Measurements from ENCODE around the gene GID4. TPM values are rescaled to one million over a fixed set of nuclear protein-coding genes. Genes with fewer than 3 reads are reported as not detected.

The GID4 gene
- 9.7 TPM for polyA plus RNA-seq (2013, experiment 1 of 2)
- polyA plus RNA-seq (2013, experiment 2 of 2), result 10.5 TPM

DNA sequence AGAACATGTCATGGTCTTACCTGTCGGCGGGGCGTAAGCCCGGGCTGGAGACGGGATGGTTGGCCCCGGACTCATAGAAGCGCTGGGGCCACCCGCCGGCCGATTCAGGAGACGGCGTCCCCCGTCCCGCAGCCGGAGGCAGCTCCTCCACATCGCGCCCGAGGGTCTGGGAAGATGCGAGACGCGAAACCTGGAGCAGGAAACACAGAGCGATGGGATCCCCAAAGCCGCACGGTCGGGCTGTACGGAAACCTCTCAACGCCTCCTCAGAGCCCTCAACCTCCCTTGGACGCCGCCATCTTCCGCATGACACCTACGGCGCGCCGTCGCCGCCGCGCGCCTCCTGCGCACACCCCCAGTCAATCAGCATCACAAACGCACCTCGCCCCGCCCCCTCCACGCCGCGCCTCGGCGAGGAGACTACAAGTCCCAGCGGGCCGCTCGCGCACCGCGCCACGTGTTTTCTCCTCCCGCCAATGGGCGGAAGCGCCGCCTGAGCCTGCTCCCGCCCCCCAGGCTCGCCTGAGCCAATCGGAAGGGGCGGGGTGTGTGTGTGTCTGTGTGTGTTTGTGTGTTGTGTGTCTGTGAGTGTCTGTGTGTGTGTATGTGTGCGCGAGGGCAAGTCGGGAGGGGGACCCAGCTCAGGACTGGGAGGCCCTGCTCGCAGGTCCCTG is at the start of gene GID4, which contains the start of gene ATPAF2:
GID4 (plus strand) TSS at position 548 of the 674 bp plus-strand sequence; CDS start at position 605, 57 bp downstream.
ATPAF2 (minus strand) TSS at position 308 of the 674 bp plus-strand sequence; CDS start at position 153, 155 bp downstream.
- DNase-seq (ENCODE audit: low spot score), result peak; percentile 99
- Histone ChIP-seq H2AK5ac (ENCODE audit: low read depth, low read length) (peak within 1 kb of the TSS; percentile 73), H2BK12ac (ENCODE audit: low read length) (no peak within 1 kb of the TSS), H3K14ac (ENCODE audit: low read length) (peak within 1 kb of the TSS; percentile 98), H3K9ac (ENCODE audit: low read depth, low read length, poor library complexity) (peak within 1 kb of the TSS; percentile 85), H3K36me3 (replicated peaks in 1 of 2; ENCODE audit: control insufficient read depth in 2 of 2, insufficient read depth in 2 of 2, low read length in 2 of 2) (peaks cover 0 to 2% of the 10 kb centered on the region in 2 donors), H2BK120ac (ENCODE audit: low read depth, low read length) (peak within 1 kb of the TSS; percentile 43), H3K23ac (ENCODE audit: low read depth, low read length, poor library complexity) (peak within 1 kb of the TSS; percentile 90), H3K27ac (replicated peaks; ENCODE audit: low read length) (no peak within 1 kb of the TSS), H3K79me1 (ENCODE audit: low read depth, low read length) (peaks cover 7% of the 10 kb centered on the region), H3K4me1 (ENCODE audit: control insufficient read depth in 2 of 2, insufficient read depth in 1 of 2, low read depth in 1 of 2, low read length in 2 of 2) (peaks cover 13 to 17% of the 10 kb centered on the region in 2 donors), H3K4ac (ENCODE audit: low read length) (no peak within 1 kb of the TSS), H2BK5ac (ENCODE audit: low read length) (peak within 1 kb of the TSS; percentile 88), H3K18ac (ENCODE audit: low read length) (peak within 1 kb of the TSS; percentile 98), H3K4me3 (ENCODE audit: low read length in 2 of 2) (peak within 1 kb of the TSS; percentile 72 to 99), H3K9me3 (replicated peaks in 1 of 2; ENCODE audit: control insufficient read depth in 2 of 2, insufficient read depth in 1 of 2, low read depth in 1 of 2, low read length in 2 of 2) (no peaks in the 10 kb centered on the region), H4K8ac (ENCODE audit: low read depth, low read length) (no peak within 1 kb of the TSS), H3K27me3 (ENCODE audit: control insufficient read depth in 3 of 3, insufficient read depth in 3 of 3, low read depth in 1 of 3, low read length in 3 of 3) (peaks cover 0 to 2% (median 0%) of the 10 kb centered on the region in 3 experiments), H4K91ac (ENCODE audit: low read depth, low read length, poor library complexity) (peak within 1 kb of the TSS; percentile 34), H2BK15ac (ENCODE audit: low read length) (no peak within 1 kb of the TSS), H3K4me2 (ENCODE audit: insufficient read depth, low read length, poor library complexity, severe bottlenecking) (peak within 1 kb of the TSS; percentile 89), H2AFZ (ENCODE audit: low read length) (peak within 1 kb of the TSS; percentile 91)
- WGBS, 2 donors (ENCODE audit: extremely low coverage in 2 of 2, insufficient read length in 2 of 2, insufficient replicate concordance in 1 of 2), result no CpG with 5 or more reads among the region's 67 CpGs

- no peak overlapping the region for H2AFZ ChIP-seq (ENCODE audit: low read length)
- no CpG with 5 or more reads among the region's 10 CpGs for WGBS, 2 donors (ENCODE audit: extremely low coverage in 2 of 2, insufficient read length in 2 of 2, insufficient replicate concordance in 1 of 2)
- no peak overlapping the region for H2BK120ac ChIP-seq (ENCODE audit: low read depth, low read length)
- no peak overlapping the region for H3K9ac ChIP-seq (ENCODE audit: low read depth, low read length, poor library complexity)
- H4K91ac ChIP-seq (ENCODE audit: low read depth, low read length, poor library complexity), result no peak overlapping the region
- H3K36me3 ChIP-seq (replicated peaks in 1 of 2; ENCODE audit: control insufficient read depth in 2 of 2, insufficient read depth in 2 of 2, low read length in 2 of 2), result no peaks in the 10 kb centered on the region
- H2AK5ac ChIP-seq (ENCODE audit: low read depth, low read length), result no peak overlapping the region
- peaks cover 3 to 5% of the 10 kb centered on the region in 2 donors for H3K4me1 ChIP-seq (ENCODE audit: control insufficient read depth in 2 of 2, insufficient read depth in 1 of 2, low read depth in 1 of 2, low read length in 2 of 2)
- no peak overlapping the region for H2BK12ac ChIP-seq (ENCODE audit: low read length)
- H4K8ac ChIP-seq (ENCODE audit: low read depth, low read length), result no peak overlapping the region
- H3K27me3 ChIP-seq (ENCODE audit: control insufficient read depth in 3 of 3, insufficient read depth in 3 of 3, low read depth in 1 of 3, low read length in 3 of 3), result peaks cover 0 to 11% (median 0%) of the 10 kb centered on the region in 3 experiments
- H3K4me3 ChIP-seq (ENCODE audit: low read length in 2 of 2), result no peak overlapping the region
- no peak overlapping the region for H2BK15ac ChIP-seq (ENCODE audit: low read length)
- H3K27ac ChIP-seq (replicated peaks; ENCODE audit: low read length), result no peak overlapping the region
- H3K4ac ChIP-seq (ENCODE audit: low read length), result no peak overlapping the region
- no peak overlapping the region for H3K18ac ChIP-seq (ENCODE audit: low read length)
- H3K23ac ChIP-seq (ENCODE audit: low read depth, low read length, poor library complexity), result no peak overlapping the region
- H3K4me2 ChIP-seq (ENCODE audit: insufficient read depth, low read length, poor library complexity, severe bottlenecking), result no peak overlapping the region
- no peaks in the 10 kb centered on the region for H3K9me3 ChIP-seq (replicated peaks in 1 of 2; ENCODE audit: control insufficient read depth in 2 of 2, insufficient read depth in 1 of 2, low read depth in 1 of 2, low read length in 2 of 2)
- H2BK5ac ChIP-seq (ENCODE audit: low read length), result peak overlapping the region; percentile 21
- no peak overlapping the region for H3K14ac ChIP-seq (ENCODE audit: low read length)
- DNase-seq (ENCODE audit: low spot score), result no peak
- H3K79me1 ChIP-seq (ENCODE audit: low read depth, low read length), result no peaks in the 10 kb centered on the region
These were observed 49.6 kb upstream of the GID4 start for GRCh38 chr17:17989618-17990017.

- Histone ChIP-seq H3K4me3 (ENCODE audit: low read length in 2 of 2) (no peak overlapping the region), H3K18ac (ENCODE audit: low read length) (no peak overlapping the region), H2BK5ac (ENCODE audit: low read length) (peak overlapping the region; percentile 21), H3K9ac (ENCODE audit: low read depth, low read length, poor library complexity) (no peak overlapping the region), H3K4ac (ENCODE audit: low read length) (no peak overlapping the region), H3K79me1 (ENCODE audit: low read depth, low read length) (no peaks in the 10 kb centered on the region), H3K27me3 (ENCODE audit: control insufficient read depth in 3 of 3, insufficient read depth in 3 of 3, low read depth in 1 of 3, low read length in 3 of 3) (peaks cover 0 to 6% (median 0%) of the 10 kb centered on the region in 3 experiments), H3K23ac (ENCODE audit: low read depth, low read length, poor library complexity) (no peak overlapping the region), H3K14ac (ENCODE audit: low read length) (no peak overlapping the region), H2BK120ac (ENCODE audit: low read depth, low read length) (no peak overlapping the region), H4K8ac (ENCODE audit: low read depth, low read length) (no peak overlapping the region), H4K91ac (ENCODE audit: low read depth, low read length, poor library complexity) (no peak overlapping the region), H3K36me3 (replicated peaks in 1 of 2; ENCODE audit: control insufficient read depth in 2 of 2, insufficient read depth in 2 of 2, low read length in 2 of 2) (no peaks in the 10 kb centered on the region), H2AFZ (ENCODE audit: low read length) (no peak overlapping the region), H3K4me1 (ENCODE audit: control insufficient read depth in 2 of 2, insufficient read depth in 1 of 2, low read depth in 1 of 2, low read length in 2 of 2) (peaks cover 5 to 6% of the 10 kb centered on the region in 2 donors), H3K27ac (replicated peaks; ENCODE audit: low read length) (no peak overlapping the region), H3K9me3 (replicated peaks in 1 of 2; ENCODE audit: control insufficient read depth in 2 of 2, insufficient read depth in 1 of 2, low read depth in 1 of 2, low read length in 2 of 2) (no peaks in the 10 kb centered on the region), H2BK12ac (ENCODE audit: low read length) (no peak overlapping the region), H2AK5ac (ENCODE audit: low read depth, low read length) (no peak overlapping the region), H3K4me2 (ENCODE audit: insufficient read depth, low read length, poor library complexity, severe bottlenecking) (no peak overlapping the region), H2BK15ac (ENCODE audit: low read length) (no peak overlapping the region)
- DNase-seq (ENCODE audit: low spot score), result no peak
- WGBS, 2 donors (ENCODE audit: extremely low coverage in 2 of 2, insufficient read length in 2 of 2, insufficient replicate concordance in 1 of 2), result no CpG with 5 or more reads among the region's 2 CpGs
These were observed 48.9 kb upstream of the GID4 start for GRCh38 chr17:17990282-17990681.

- Histone ChIP-seq H2BK12ac (ENCODE audit: low read length) (no peak overlapping the region), H4K91ac (ENCODE audit: low read depth, low read length, poor library complexity) (no peak overlapping the region), H2BK5ac (ENCODE audit: low read length) (no peak overlapping the region), H3K9ac (ENCODE audit: low read depth, low read length, poor library complexity) (no peak overlapping the region), H3K23ac (ENCODE audit: low read depth, low read length, poor library complexity) (no peak overlapping the region), H3K4me1 (ENCODE audit: control insufficient read depth in 2 of 2, insufficient read depth in 1 of 2, low read depth in 1 of 2, low read length in 2 of 2) (peaks cover 6 to 9% of the 10 kb centered on the region in 2 donors), H3K27ac (replicated peaks; ENCODE audit: low read length) (no peak overlapping the region), H3K4me2 (ENCODE audit: insufficient read depth, low read length, poor library complexity, severe bottlenecking) (no peak overlapping the region), H3K4me3 (ENCODE audit: low read length in 2 of 2) (no peak overlapping the region), H3K27me3 (ENCODE audit: control insufficient read depth in 3 of 3, insufficient read depth in 3 of 3, low read depth in 1 of 3, low read length in 3 of 3) (peaks cover 0 to 6% (median 0%) of the 10 kb centered on the region in 3 experiments), H3K18ac (ENCODE audit: low read length) (no peak overlapping the region), H2AK5ac (ENCODE audit: low read depth, low read length) (peak overlapping the region; percentile 69), H2BK15ac (ENCODE audit: low read length) (peak overlapping the region; percentile 42), H2BK120ac (ENCODE audit: low read depth, low read length) (no peak overlapping the region), H2AFZ (ENCODE audit: low read length) (no peak overlapping the region), H3K79me1 (ENCODE audit: low read depth, low read length) (no peaks in the 10 kb centered on the region), H3K36me3 (replicated peaks in 1 of 2; ENCODE audit: control insufficient read depth in 2 of 2, insufficient read depth in 2 of 2, low read length in 2 of 2) (no peaks in the 10 kb centered on the region), H3K9me3 (replicated peaks in 1 of 2; ENCODE audit: control insufficient read depth in 2 of 2, insufficient read depth in 1 of 2, low read depth in 1 of 2, low read length in 2 of 2) (no peaks in the 10 kb centered on the region), H4K8ac (ENCODE audit: low read depth, low read length) (no peak overlapping the region), H3K4ac (ENCODE audit: low read length) (no peak overlapping the region), H3K14ac (ENCODE audit: low read length) (no peak overlapping the region)
- no CpG with 5 or more reads among the region's 2 CpGs for WGBS, 2 donors (ENCODE audit: extremely low coverage in 2 of 2, insufficient read length in 2 of 2, insufficient replicate concordance in 1 of 2)
- DNase-seq (ENCODE audit: low spot score), result no peak
These were observed 45.8 kb upstream of the GID4 start for GRCh38 chr17:17993366-17993765.
